SK-N-SH (cell line): ENCODE data around the gene SLC9A5. TPM values are rescaled to one million over a fixed set of nuclear protein-coding genes. Genes with fewer than 3 reads are reported as not detected.

Experiments
- CTCF ChIA-PET: fragments of 300-600, 350-600 bp; formaldehyde crosslinking; extraction: SDS; loops from one replicate; lab custom pipeline; 2021; lab: Yijun Ruan, JAX
- POLR2A ChIA-PET: fragments of 350-600 bp; sonication (Branson Sonifier 250); formaldehyde crosslinking; extraction: SDS; loops from one replicate; lab custom pipeline; 2020; ENCODE audit warnings: antibody characterized with exemption, inconsistent platforms; lab: Yijun Ruan, JAX
- DNase-seq: peaks from one replicate; pipeline ENCODE4 v3.0.0; 2012
- H2AFZ ChIP-seq: fragments of 200-600 bp; sonication (generic); 2 replicates; pipeline ENCODE4 v1.8.1; 2016; ENCODE audit warnings: antibody characterized with exemption, mild to moderate bottlenecking, low read depth
- H3F3A ChIP-seq: fragments of 200-600 bp; sonication (generic); replicated peaks from 2 replicates; pipeline ENCODE3; 2016; ENCODE audit warnings: antibody characterized with exemption, mild to moderate bottlenecking; ENCODE audit not compliant: insufficient read depth
- H3K27ac ChIP-seq, 2 experiments: fragments of 200-500 bp in 1 of 2; fragments of 200-600 bp in 1 of 2; sonication (Bioruptor generic) in 1 of 2; sonication (generic), shearing (Covaris generic) in 1 of 2; 2 replicates each; pipeline versions ENCODE4 v1.5.1 to v1.6.1; 2014 to 2016; ENCODE audit warnings: low read depth in 2 of 2, inconsistent platforms in 1 of 2, low read length in 1 of 2, mild to moderate bottlenecking in 1 of 2, mixed read lengths in 1 of 2
- H3K27me3 ChIP-seq: fragments of 200-600 bp; sonication (generic), shearing (Covaris generic); 2 replicates; pipeline ENCODE4 v1.6.1; 2016; ENCODE audit warnings: mixed run types; ENCODE audit not compliant: insufficient read depth
- H3K36me3 ChIP-seq, 2 experiments: fragments of 200-500 bp in 1 of 2; fragments of 200-600 bp in 1 of 2; sonication (Bioruptor generic) in 1 of 2; sonication (generic) in 1 of 2; replicated peaks in 1 of 2; 2 replicates each; pipeline versions ENCODE3 to v1.5.1; 2014 to 2016; ENCODE audit warnings: low read length in 1 of 2, mild to moderate bottlenecking in 1 of 2; ENCODE audit not compliant: insufficient read depth in 2 of 2, control insufficient read depth in 1 of 2
- H3K4me1 ChIP-seq, 2 experiments: fragments of 200-500 bp in 1 of 2; fragments of 200-600 bp in 1 of 2; sonication (Bioruptor generic) in 1 of 2; sonication (generic), shearing (Covaris generic) in 1 of 2; 2 replicates each; pipeline versions ENCODE4 v1.5.1 to v1.6.1; 2014 to 2016; ENCODE audit warnings: low read depth in 1 of 2, low read length in 1 of 2, mixed run types in 1 of 2; ENCODE audit not compliant: insufficient read depth in 2 of 2, control insufficient read depth in 1 of 2
- H3K4me2 ChIP-seq: fragments of 200-600 bp; sonication (generic), shearing (Covaris generic); 2 replicates; pipeline ENCODE4 v1.6.1; 2017; ENCODE audit warnings: mixed run types
- H3K4me3 ChIP-seq, 2 experiments: fragments of 200-500 bp in 1 of 2; fragments of 200-600 bp in 1 of 2; sonication (Bioruptor generic) in 1 of 2; sonication (generic), shearing (Covaris generic) in 1 of 2; 2 replicates each; pipeline versions ENCODE4 v1.5.1 to v1.8.1; 2014 to 2016; ENCODE audit warnings: low read depth in 2 of 2, inconsistent platforms in 1 of 2, low read length in 1 of 2, mild to moderate bottlenecking in 1 of 2, mixed read lengths in 1 of 2, moderate library complexity in 1 of 2
- H3K79me2 ChIP-seq: fragments of 200-600 bp; sonication (generic); 2 replicates; pipeline ENCODE4 v1.8.1; 2017; ENCODE audit warnings: mild to moderate bottlenecking; ENCODE audit not compliant: insufficient read depth
- H3K9ac ChIP-seq: fragments of 200-600 bp; sonication (generic); 2 replicates; pipeline ENCODE4 v1.6.1; 2017; ENCODE audit warnings: mixed run types
- H3K9me2 ChIP-seq: fragments of 200-600 bp; sonication (generic); 2 replicates; pipeline ENCODE4 v1.6.1; 2017; ENCODE audit warnings: mixed run types
- H3K9me3 ChIP-seq: fragments of 200-600 bp; sonication (generic); 2 replicates; pipeline ENCODE4 v1.6.1; 2017; ENCODE audit warnings: mixed run types, mild to moderate bottlenecking, moderate library complexity
- H4K20me1 ChIP-seq: fragments of 200-600 bp; sonication (generic); 2 replicates; pipeline ENCODE4 v1.6.1; 2017; ENCODE audit warnings: mild to moderate bottlenecking, mixed run types; ENCODE audit not compliant: insufficient read depth
- EZH2phosphoT487 ChIP-seq: fragments of 200-600 bp; sonication (generic); IDR thresholded peaks from 2 replicates; pipeline ENCODE4 v1.6.1; 2017; ENCODE audit warnings: low read depth, mixed run types, mild to moderate bottlenecking, antibody characterized with exemption, moderate library complexity, borderline replicate concordance
- FOXJ3 ChIP-seq: sonication (generic); formaldehyde crosslinking; IDR thresholded peaks from 2 replicates; pipeline ENCODE4 v1.5.1; 2020; ENCODE audit warnings: mild to moderate bottlenecking, missing genetic modification reagents
- FOXM1 ChIP-seq: IDR thresholded peaks from 2 replicates; pipeline ENCODE4 v1.4.0; 2012; ENCODE audit warnings: low read depth, mild to moderate bottlenecking
- GABPA ChIP-seq: IDR thresholded peaks from 2 replicates; pipeline ENCODE4 v1.4.0; 2012; ENCODE audit warnings: low read depth, mild to moderate bottlenecking
- JUND ChIP-seq: IDR thresholded peaks from 2 replicates; pipeline ENCODE4 v1.4.0; 2012
- MEF2A ChIP-seq: IDR thresholded peaks from 2 replicates; pipeline ENCODE4 v1.4.0; 2012; ENCODE audit warnings: low read depth, borderline replicate concordance
- MXI1 ChIP-seq: IDR thresholded peaks from 2 replicates; pipeline ENCODE4 v1.6.1; 2012; ENCODE audit warnings: mild to moderate bottlenecking, low read depth, low read length, improper control_type of control experiment
- NRF1 ChIP-seq: IDR thresholded peaks from 2 replicates; pipeline ENCODE4 v1.6.1; 2012; ENCODE audit warnings: low read depth, mild to moderate bottlenecking, low read length
- RCOR1 ChIP-seq: fragments of 150-350 bp; IDR thresholded peaks from 2 replicates; pipeline ENCODE4 v1.6.1; 2017; ENCODE audit warnings: antibody characterized with exemption, low read length
- RFX5 ChIP-seq: IDR thresholded peaks from 2 replicates; pipeline ENCODE4 v1.6.1; 2012; ENCODE audit warnings: mild to moderate bottlenecking, improper control_type of control experiment, low read length
- SIN3A ChIP-seq: IDR thresholded peaks from 2 replicates; pipeline ENCODE4 v1.6.1; 2012; ENCODE audit warnings: low read depth, mild to moderate bottlenecking, low read length, moderate library complexity, borderline replicate concordance
- TAF1 ChIP-seq: IDR thresholded peaks from 2 replicates; pipeline ENCODE4 v1.6.1; 2012; ENCODE audit warnings: low read depth, mild to moderate bottlenecking, low read length, moderate library complexity, borderline replicate concordance
- TCF12 ChIP-seq: IDR thresholded peaks from 2 replicates; pipeline ENCODE4 v1.4.0; 2012
- WGBS: methylation state at CpG from one replicate; pipeline ENCODE4 v1.1.6; 2017; ENCODE audit warnings: low lambda C conversion rate; 5-methylcytosine and 5-hydroxymethylcytosine counted together
- polyA plus RNA-seq, 3 experiments: library from polyadenylated mRNA; depleted of rRNA; stranded (reverse); fragments of >200 nt; gene quantifications; 2 replicates each; pipeline ENCODE4 v1.2.3, GENCODE V29; 2012
- TF ChIP-seq, protein P1 (sequence below): fragments of 150-350 bp; IDR thresholded peaks from 2 replicates; pipeline ENCODE4 v1.6.1; 2017; ENCODE audit warnings: antibody characterized with exemption, low read length, low read depth, borderline replicate concordance

The SLC9A5 gene
- polyA plus RNA-seq, 1 of the 3 experiments (the other 2 are of a cell fraction): 4.1 TPM

DNA sequence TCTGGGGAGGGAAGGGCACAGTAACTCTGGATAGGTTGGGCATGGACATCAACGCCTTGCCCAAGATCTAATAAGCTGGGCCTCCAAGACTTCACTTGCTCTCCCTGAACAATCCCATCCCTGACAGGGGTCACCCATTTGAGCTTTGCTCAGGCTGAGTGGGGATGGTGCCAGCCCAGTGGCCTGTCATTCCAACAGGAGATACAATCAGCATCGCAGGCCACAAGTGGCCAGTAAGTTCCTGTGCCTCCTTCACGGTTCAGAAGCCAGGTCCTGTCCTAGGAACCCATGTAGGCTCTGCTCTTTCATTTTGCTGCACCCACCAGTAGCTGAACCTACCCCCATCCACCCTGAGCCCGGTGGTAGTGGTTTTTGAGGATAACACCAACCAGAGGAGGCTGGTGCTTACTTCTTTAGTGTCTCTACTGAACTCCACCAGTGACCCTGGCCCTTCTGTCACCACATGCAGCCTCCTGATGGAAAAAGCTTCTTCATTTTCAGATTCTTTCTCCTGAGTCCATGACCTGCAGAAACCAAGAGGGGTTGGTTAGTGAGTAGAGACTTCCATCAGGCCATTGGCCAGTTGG is 45.5 kb downstream of the SLC9A5 start:
- Histone ChIP-seq H3K9ac (no peak overlapping the region), H2AFZ (no peak overlapping the region), H3K4me3 (no peak overlapping the region), H3K9me2 (no peaks in the 10 kb centered on the region), H3F3A (peaks cover 11% of the 10 kb centered on the region), H3K4me2 (no peak overlapping the region), H3K79me2 (no peaks in the 10 kb centered on the region), H3K4me1 (peaks cover 0 to 8% of the 10 kb centered on the region in 2 experiments; a peak in 1 of 4 replicates), H3K9me3 (no peaks in the 10 kb centered on the region), H3K36me3 (no peaks in the 10 kb centered on the region), H4K20me1 (no peaks in the 10 kb centered on the region), H3K27me3 (no peaks in the 10 kb centered on the region), H3K27ac (no peak overlapping the region)
- ChIA-PET POLR2A (no interaction called here), CTCF (interaction anchor here (1.5 to 4.2 kb wide), 3 partner anchors 9 to 31 kb away, joined by 7 to 23 read pairs (median 8); partner anchors contain the start of genes KCTD19 and LRRC36)
- DNase-seq: no peak
- no peak for TF ChIP-seq SIN3A
- TF ChIP-seq TCF12: no peak
- TF ChIP-seq MEF2A: no peak
- 80% methylated on average over 3 of the region's 4 CpGs for WGBS

DNA sequence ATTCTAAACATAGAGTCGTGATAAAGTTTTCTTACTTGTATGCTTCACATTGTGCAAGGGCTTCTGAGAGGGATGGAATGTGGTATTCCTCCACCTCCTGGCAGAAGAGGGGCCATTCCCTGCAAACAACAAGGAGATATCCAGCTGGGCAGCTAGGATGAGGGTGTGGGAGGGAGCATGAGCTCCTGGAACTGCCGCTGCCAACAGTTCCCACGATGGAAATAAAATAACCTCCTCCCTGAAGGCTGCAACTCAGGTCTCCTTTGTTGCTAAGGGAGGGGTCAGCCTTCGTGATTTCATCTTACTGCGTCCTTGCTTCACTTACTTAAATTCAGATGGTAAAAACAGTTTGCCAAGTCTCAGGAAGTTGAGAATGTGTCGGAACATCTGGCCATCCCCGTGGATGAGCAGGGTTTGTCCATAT is 46.2 kb downstream of the SLC9A5 start:
- Histone ChIP-seq H3K79me2 (no peaks in the 10 kb centered on the region), H3K9me2 (no peaks in the 10 kb centered on the region), H2AFZ (no peak overlapping the region), H3F3A (peaks cover 7% of the 10 kb centered on the region), H3K36me3 (no peaks in the 10 kb centered on the region), H3K9ac (no peak overlapping the region), H4K20me1 (no peaks in the 10 kb centered on the region), H3K4me1 (peaks cover 0 to 8% of the 10 kb centered on the region in 2 experiments; a peak in 1 of 4 replicates), H3K9me3 (no peaks in the 10 kb centered on the region), H3K27me3 (no peaks in the 10 kb centered on the region), H3K4me2 (no peak overlapping the region), H3K27ac (no peak overlapping the region), H3K4me3 (no peak overlapping the region)
- no peak for TF ChIP-seq SIN3A
- TF ChIP-seq, protein P1, sequence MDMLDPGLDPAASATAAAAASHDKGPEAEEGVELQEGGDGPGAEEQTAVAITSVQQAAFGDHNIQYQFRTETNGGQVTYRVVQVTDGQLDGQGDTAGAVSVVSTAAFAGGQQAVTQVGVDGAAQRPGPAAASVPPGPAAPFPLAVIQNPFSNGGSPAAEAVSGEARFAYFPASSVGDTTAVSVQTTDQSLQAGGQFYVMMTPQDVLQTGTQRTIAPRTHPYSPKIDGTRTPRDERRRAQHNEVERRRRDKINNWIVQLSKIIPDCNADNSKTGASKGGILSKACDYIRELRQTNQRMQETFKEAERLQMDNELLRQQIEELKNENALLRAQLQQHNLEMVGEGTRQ: no peak
- no peak for TF ChIP-seq EZH2phosphoT487
- TF ChIP-seq JUND: no peak
- no peak for TF ChIP-seq FOXJ3
- TF ChIP-seq FOXM1: no peak
- TF ChIP-seq NRF1: no peak
- no peak for TF ChIP-seq GABPA
- TF ChIP-seq RFX5: no peak
- no peak for TF ChIP-seq RCOR1
- TF ChIP-seq TAF1: no peak
- TF ChIP-seq MXI1: no peak
- CTCF ChIA-PET: interaction anchor here (1.5 to 4.2 kb wide), 3 partner anchors 9 to 31 kb away, joined by 7 to 23 read pairs (median 8); partner anchors contain the start of genes KCTD19 and LRRC36
- WGBS: 83% methylated on average over 6 of the region's 7 CpGs
- POLR2A ChIA-PET: no interaction called here
- no peak for DNase-seq
